Loucy (cell line): ENCODE results near the gene SSBP4.

Experiments used
- EZH2phosphoT487 ChIP-seq: fragments of 200-600 bp; IDR thresholded peaks from 2 replicates; pipeline ENCODE4 v1.6.1; 2018; ENCODE audit warnings: antibody characterized with exemption, mild to moderate bottlenecking, moderate library complexity, borderline replicate concordance
- TF ChIP-seq, protein P1 (sequence below): fragments of 200-600 bp; sonication (generic); conservative IDR thresholded peaks from 2 replicates; pipeline ENCODE4 v1.5.1; 2014; ENCODE audit warnings: mild to moderate bottlenecking, antibody characterized with exemption, low read length

DNA sequence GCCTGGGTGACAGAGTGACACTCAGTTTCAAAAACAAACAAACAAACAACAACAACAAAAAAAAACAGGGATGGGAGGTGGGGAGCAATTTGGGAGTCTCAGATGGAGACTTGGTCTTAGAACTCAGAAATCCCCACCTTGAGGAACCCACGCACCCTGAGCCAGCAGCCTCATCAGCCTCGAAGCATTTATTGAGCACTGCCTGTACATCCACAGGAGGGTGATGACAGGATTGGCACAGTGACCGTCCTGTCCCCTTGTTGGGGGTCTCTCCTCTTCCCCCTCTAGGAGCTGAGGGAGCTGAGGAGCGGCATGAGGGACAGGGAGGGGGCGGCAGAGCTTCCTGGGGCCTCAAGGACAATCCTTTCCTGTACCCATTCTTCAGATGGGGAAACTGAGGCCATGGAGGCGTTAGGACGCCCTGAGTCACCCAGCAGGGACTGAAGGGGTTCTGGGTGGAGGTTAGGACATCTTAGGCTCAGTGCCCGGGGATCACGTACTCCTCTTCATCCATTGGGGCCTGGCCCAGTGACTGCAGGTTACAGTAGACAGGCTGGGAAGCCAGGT, 27.6 kb upstream of the SSBP4 start:
- TF ChIP-seq, protein P1, sequence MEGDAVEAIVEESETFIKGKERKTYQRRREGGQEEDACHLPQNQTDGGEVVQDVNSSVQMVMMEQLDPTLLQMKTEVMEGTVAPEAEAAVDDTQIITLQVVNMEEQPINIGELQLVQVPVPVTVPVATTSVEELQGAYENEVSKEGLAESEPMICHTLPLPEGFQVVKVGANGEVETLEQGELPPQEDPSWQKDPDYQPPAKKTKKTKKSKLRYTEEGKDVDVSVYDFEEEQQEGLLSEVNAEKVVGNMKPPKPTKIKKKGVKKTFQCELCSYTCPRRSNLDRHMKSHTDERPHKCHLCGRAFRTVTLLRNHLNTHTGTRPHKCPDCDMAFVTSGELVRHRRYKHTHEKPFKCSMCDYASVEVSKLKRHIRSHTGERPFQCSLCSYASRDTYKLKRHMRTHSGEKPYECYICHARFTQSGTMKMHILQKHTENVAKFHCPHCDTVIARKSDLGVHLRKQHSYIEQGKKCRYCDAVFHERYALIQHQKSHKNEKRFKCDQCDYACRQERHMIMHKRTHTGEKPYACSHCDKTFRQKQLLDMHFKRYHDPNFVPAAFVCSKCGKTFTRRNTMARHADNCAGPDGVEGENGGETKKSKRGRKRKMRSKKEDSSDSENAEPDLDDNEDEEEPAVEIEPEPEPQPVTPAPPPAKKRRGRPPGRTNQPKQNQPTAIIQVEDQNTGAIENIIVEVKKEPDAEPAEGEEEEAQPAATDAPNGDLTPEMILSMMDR: no peak
- no peak for TF ChIP-seq EZH2phosphoT487
